GF-D8 (cell line): ENCODE data around the gene PLA2G4C.

Source experiments
- DNase-seq: peaks from one replicate; lab custom pipeline; 2025; lab: John Stamatoyannopoulos, UW

The PLA2G4C gene, protein sequence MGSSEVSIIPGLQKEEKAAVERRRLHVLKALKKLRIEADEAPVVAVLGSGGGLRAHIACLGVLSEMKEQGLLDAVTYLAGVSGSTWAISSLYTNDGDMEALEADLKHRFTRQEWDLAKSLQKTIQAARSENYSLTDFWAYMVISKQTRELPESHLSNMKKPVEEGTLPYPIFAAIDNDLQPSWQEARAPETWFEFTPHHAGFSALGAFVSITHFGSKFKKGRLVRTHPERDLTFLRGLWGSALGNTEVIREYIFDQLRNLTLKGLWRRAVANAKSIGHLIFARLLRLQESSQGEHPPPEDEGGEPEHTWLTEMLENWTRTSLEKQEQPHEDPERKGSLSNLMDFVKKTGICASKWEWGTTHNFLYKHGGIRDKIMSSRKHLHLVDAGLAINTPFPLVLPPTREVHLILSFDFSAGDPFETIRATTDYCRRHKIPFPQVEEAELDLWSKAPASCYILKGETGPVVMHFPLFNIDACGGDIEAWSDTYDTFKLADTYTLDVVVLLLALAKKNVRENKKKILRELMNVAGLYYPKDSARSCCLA

DNA sequence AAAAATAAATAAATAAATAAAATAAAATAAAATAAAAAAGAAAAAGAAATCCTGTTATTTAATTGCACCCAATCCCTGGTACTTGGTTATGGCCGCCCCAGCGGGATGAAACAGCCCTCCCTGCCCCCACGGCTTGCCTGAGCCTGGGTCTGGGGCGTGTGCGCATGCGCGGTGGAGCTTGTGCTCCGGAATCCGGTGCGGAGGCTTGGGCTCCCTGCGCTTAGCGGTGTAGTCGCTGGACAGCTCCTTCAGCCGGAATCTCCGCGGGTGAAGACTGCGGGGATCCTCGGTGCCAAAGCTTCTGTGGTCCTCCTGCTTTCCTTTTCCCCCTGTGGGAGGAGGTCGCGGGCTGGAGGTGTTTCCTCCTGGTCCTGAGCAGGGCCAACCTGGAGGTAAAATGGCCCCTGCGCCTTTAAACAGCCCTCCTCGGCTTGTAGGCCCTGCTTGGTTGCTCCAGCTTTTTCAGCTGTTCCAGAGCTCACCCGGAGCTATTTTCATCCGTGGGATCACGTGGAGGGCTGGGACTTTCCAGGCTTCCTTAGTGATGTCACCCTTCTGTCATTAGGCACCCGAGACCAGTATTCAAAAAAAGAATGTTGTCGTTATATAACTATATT, at the start of gene PLA2G4C:
Gene PLA2G4C (minus strand): TSS at position 468 of the 617 bp plus-strand sequence. CDS start 4,288 bp downstream, outside the sequence.
- peak; percentile 23 for DNase-seq

DNA sequence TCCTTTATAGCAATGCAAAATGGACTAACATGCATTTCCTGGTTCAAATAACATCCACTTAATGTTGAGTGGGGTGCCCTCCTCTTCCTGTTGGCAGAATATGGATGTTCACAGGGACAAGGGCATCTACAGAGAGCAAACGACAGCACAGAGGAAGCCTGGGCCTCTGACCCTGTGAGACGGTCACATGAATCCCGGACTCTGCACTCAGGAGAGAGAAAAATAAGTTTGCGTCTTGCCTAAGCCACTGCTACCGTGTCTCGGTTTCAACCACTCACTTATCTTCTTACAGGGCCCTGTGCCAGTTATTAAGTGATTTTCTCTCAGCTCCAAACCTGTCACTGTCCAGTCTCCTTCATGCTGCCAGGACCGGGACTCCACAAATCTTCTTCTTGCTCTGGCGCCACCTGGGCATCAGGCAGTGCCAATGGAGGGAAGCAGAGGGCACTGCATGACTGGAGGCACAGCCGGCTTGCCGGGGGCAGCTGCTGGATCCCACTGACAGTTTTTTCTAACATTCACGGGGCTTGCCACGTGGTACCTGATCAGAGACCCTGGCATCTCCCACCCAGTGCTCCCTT, 47.7 kb upstream of the PLA2G4C start:
- no peak for DNase-seq

DNA sequence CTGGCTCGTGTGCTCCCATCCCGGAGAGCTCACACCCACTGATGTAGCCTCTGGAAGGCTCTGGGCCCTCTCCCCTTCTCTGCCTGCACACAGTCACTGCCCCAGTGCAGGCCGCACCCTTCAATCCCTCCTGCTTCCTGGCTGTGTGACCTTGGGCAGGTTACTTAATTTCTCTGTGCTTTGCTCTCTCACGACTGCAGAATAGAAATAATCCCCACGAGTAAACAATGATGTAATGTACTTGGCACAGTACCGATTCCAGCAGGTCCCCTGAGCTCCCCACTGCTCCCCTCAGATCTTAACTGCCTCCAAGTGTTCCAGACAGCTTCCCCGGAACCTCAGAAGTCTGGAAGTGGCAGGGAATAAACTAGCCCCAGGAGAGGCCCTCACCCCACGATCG, 43.4 kb upstream of the PLA2G4C start:
- no peak for DNase-seq

DNA sequence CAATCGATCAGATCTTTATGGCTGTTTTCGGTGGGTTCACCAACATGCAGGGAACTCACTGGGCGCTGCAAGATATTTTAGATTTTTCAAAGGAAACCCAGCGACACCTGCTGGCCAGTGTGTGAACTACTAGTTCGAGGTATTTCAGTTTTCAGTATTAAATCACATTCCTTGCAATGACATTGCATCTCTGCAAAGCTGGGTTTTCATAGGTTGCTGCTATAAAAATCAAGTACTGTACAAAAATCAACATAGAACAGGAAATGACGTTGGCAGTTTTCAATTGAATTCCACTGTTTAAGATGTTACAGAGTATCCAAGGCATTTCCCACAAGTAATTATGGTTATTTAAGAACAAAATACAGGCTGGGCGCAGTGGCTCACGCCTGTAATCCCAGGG, 41.9 kb upstream of the PLA2G4C start:
- DNase-seq = peak; percentile 16

DNA sequence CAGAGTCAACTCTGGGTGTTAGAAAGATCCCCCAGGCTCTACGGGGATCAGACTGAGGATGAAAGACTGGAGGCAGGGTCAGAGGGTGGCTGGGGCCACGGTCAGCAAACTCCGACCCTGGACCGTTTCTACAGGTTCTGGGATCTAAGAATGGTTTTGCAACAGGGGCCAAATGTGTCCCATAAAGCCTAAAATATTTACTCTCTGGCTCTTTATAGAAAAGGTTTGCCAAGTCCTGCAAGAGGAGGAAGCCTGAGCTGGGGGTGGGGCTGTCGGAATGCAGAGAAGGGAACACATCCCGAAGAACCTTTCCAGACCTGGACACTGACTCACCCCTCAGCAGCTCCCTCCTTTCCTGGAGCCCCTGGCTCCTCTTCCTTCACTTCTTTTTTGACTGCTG, 38.8 kb upstream of the PLA2G4C start:
- no peak for DNase-seq

DNA sequence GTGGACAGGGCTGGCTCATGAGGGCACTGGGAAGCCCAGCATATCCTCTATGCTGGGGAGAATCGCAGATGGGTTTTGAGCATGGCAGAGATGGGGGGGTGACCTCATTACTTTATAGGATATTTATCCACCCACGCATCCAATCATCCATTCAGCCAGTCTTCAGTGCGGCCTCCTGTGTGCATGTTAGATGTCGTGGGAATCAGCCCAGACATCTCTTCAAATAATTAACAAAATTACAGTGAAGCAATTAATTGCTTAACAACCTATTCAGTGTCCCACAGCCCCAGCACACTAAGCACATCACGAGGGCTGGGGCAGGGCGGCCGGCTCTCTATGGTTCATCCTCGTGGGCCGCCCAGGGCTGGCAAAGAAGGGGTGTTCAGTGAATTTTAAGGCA, 38.0 kb upstream of the PLA2G4C start:
- no peak for DNase-seq

DNA sequence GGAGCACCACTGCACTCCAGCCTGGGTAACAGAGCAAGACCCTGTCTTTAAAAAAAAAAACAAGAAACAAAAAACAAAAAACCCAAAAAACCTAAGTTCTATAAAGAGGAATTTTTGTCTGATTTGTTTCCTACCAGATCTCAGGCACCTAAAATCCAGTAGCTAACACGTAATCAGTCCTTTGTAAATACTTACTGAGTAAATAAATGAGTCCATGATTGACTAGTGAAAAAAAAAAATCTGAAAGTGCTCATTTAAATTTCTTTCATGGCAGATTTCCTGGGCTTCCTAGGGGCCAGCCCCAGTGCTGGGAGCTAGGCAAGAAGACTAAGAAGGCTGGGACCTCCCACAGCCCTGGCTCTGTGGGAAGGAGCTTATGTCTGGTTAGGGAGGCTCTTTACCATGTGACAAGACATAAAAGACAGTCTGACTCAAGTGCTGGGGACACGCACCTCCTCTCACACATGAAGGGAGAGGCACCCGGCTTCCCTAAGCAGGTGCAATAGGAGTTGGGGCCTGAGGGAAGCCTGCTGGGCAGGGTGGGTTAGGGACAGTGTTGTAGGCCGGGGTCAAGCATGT, 37.1 kb upstream of the PLA2G4C start:
- DNase-seq = no peak

DNA sequence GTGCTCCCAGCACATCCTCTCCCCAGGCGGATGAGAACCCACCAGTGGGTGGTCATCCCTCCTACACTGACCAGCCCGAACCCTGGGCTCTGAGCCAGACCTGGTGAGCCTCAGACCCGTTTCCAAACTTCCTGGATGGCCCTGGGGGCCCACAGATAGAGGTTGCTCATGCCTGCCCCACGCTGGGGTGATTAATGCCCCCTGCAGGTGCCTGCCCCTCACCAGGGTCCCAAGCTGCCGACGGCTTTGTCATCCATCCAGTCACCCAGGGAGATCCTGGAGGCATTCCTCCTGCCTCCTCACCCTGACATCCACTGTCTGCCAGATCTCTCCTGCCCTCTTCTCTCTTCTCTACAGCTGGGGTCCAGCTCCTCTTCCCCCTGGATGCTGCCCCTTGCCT, 28.4 kb upstream of the PLA2G4C start:
- no peak for DNase-seq

DNA sequence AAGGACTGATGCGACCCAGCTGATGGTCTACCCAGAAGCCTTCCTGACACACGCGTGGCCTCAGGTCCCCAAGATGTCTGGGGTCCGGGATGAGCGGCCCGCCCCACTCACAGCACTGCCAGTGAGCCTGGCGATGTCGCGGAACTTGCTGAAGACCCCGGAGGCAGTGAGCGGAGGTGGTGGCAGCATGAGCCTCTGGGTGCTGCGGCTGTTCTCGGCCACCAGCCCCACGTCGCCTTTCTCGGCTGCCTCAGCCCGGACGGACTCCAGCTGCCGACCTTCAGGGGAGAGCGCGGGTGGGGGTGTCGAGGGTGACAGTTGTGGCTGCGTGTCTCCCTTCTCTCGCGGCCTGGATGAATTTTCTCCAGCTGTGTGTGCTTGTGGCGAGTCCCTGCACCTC, 26.8 kb upstream of the PLA2G4C start:
- no peak for DNase-seq

DNA sequence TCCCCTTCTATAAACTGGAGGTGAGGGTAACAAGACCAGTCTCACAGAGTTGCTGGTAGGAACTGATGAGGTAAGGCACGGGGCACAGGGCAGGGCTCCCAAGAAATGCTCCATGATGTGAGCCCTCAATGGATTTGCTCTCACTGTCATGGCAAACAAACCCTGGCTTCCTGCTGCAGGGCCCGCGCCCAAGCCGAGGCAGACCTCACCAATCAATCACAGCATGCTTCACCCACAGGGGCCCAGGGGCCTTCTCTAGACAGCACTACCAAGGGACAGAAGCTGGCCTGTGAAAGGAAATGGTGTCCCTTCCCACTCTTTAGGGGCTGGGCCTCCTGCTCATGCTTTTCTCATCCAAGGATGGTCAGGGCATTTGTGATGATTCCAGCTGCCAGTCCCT, 25.9 kb upstream of the PLA2G4C start:
- DNase-seq = no peak

DNA sequence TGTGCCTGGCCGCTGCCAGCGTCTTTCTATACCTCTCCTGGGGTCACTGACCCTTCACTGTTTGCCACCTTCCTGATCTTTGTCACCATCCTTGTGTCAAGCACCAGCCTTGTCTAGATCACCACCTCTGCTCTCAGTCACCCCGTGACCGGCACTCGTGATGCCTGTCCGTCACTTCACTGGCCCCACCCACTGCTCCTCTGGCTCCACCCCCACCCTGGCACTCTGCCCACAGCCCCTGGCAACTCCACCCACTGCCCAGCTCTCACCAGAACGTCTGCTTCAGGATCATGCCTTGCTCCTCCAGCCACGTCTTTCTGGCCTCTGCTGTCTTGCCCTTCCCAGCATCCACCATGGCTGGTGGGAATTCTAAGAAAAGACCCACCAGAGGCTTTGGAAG, 24.8 kb upstream of the PLA2G4C start:
- DNase-seq = no peak

DNA sequence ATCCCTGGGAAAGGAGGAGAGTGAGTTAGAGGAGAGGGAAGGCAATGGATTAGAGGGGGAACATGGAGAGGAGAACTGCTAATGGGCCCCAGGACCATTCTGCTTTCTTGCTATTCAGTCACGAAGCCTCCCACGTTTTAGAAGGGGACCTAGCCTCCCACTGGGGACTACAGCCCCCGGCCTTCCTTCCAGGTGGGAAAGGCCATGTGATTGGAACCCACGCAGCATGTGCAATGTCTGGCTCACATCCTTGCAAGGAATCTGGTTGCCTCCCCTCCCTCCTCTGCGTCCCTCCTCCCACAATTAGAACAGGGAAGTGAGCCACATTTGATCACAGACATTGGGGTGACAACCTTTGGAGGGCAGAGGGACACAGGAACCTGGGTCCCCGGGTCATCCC, 22.5 kb upstream of the PLA2G4C start:
- DNase-seq = no peak

DNA sequence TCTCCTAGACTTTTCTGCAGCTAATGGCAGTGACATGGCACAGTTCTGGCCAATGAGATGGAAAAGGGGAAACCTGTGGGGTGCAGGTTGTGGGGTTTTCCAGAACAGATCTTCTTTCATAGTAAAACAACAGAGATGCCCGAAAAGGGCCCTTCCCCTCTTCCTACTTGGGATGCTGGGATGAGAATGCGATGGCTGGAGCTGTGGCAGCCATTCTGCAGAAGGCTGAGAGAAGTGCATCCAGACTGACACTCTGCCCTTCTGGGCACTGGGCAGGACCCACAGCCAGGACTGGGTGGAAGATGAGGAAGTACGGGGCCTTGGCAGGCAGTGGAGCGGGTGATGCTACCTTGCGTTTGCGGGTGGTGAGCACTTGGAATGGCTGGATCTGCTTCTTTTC, 16.9 kb upstream of the PLA2G4C start:
- no peak for DNase-seq

DNA sequence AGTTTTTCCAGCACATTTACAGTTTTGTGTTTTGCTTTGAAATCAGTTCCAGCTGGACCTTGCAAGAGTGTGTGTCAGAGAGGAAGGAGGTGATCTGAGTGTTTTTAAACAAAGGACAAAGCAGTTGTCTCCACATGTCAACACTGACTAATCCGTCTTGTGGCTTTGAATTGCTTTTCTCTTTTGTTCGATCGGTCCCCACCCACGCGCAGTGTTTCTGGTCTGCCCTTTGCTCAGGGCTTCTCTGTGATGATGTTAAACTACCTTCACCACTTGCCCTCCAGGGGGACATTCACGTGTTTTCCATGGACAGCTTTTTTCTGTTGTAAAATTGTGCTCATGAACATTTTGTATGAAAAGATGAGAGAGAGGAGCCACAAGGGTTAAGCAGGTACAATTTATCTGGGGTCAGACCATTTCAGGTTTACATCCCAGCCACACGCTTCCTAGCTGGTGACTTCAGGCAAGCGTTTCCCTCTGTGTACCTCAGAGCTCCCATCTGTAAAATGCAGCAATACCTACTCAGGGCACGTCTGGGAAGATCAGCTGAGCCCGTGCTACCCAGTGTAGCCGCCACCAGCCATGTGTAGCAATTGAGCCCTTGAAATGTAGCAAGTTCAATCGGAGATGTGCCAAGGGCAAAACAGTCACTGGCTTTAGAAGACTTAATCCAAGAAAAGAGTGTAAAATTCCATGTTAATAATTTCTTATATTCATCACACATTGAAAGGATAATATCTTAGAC, 13.5 kb upstream of the PLA2G4C start:
- DNase-seq = no peak

DNA sequence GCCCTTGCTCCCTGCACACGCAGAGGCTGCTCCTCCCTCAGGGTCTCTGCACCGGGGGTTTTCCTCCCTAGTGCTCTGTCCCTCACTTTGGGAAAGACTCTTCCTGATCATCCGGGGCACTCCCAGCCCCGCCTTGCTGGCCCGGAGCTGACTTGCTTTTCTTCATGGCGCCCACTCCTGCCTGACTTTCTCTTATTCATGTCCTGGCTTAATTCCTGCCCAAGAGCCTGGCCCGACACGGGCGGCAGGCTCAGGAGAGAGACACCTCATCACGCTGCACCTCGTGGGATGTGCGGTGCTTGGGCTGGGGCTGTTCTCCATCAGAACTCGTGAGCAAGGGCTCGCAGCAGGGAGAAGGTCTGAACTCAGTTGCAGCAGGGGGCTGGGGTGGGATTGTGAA, 11.8 kb upstream of the PLA2G4C start:
- no peak for DNase-seq

DNA sequence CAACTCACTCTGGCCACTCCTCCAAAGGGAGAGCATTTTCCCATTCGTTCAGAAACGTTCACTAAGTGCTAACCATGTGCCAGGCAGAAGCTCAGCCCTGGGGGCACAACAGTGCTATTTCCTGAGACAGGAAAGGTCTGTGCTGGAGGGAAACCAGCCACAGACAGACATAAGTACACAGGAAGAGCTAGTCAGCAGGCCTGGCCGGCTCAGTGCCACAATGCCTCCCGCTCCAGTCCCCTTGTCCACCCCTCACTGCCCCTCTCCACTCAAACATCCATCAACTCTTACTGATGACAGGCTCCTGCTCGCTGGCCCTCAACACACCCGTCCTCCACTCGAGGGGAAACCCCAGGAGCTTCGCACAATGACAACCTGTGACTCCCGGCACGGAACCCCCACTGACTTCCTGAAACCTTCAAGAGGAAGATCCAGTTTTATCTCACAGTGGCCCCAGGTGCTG, 11.3 kb upstream of the PLA2G4C start:
- no peak for DNase-seq

DNA sequence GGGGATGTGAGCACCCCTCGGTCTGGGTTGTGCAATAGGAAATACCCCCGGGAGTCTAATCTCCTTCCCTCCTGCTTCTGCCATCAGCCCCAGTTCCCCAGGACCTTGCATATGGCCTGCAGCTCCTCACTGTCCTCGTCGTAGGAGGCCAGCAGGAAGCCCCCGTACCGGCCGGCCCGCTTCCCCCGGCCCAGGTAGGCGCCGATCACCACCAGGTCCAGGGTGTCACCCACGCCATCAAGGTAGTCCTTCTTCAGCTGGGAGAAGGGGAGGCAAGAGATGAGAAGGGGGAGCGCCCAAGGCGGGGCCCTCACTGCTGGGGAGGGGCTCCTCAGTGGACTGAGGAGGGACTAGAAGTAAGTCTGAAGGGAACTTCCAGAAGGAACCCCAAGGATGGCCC, 10.4 kb upstream of the PLA2G4C start:
- DNase-seq = no peak

DNA sequence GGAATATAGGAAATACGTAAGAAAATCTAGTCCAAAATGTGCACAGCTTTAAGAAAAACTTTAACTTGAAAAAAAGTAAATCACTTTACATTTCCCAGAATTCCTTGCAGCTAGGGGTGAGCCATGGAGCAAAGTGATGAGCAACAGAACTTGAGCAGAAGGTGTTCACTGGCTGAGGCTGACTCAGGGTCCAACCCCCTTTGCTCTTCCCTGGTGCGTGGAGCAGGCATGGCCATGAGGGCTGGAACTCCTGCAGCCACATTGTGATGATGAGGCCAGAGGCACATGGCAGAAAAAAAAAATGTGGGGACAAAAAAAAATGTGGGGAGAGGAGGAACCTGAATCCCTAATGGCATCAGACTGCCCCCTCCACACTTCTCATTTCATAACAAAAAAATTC, 9.9 kb upstream of the PLA2G4C start:
- no peak for DNase-seq

DNA sequence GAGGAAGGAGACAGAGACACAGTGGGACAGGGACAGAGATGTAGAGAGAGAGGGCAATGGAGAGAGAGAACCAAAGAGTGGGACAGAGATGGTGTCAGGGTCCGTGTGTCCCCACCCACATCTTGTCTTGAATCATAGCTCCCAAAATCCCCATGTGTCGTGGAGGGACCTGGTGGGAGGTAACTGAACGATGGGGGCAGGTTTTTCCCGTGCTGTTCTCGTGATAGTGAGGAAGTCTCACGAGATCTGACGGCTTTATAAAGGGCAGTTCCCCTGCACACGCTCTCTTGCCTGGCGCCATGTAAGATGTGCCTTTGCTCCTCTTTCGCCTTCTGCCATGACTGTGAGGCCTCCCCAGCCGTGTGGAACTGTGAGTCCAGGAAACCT, 7.5 kb upstream of the PLA2G4C start:
- no peak for DNase-seq

DNA sequence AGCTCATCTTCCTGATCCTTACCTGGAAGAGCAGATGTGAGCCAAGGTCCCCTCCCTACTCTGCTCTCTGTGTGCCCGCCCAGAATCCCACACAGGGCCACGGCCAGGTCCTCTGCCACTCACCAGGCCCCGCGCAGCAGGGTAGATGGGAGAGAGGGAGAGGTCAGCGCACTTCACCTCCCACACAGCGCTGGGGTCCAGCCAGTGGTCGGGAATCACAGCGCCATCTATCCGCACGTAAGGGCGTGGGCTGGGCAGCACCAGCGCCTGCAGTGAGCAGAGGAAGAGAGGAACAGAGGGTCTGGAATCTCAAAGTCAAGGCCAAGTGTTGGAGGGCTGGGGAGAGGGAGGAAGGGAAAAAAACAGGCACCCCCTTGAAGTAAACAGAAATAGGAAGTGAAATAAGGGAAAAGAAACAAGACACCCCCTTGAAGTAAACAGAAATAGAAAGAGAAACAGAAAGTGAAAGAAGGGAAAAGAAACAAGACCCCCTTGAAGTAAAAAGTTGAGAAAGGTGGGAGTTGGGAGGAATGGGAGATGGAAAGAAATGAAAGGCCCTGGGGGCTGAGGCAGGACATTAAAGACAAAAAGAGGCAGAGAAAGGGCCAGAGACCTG, 7.0 kb upstream of the PLA2G4C start:
- no peak for DNase-seq

DNA sequence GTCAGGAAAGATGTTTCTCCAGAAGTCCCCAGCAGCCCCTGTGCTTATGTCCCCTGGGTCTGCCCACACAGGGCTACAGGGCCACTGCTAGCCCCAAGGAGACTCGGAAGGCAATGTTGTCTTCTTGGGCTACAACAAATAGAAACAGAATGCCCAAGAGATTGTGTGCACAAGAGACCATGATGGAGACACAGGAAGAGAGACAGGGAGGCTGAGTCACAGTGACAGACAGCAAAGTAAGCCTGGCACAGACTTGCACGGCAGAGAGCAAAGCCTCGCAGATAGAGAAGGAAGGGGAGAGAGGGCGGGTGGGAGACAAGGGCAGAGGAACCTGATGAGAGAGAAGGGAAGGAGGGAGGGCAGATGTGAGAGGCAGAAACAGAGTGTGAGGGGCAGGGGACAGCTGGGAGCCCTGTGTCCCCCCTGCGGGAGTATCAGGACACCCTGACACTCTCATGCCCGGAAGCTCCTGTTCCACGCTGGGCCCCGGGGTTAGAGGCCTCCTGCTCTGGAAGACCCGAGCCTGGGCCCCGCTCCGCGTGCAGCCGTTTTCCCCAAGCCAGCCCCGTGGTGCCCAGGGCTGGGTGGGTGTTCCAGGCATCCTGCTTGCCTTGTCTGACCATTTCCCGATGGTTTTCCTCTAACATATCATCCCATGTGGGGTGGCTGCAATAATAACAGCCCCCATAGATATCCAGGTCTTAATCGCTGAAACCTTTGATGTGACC, 2.7 kb upstream of the PLA2G4C start:
- no peak for DNase-seq
